ENCODE results near the gene GABRP. TPM values are rescaled to one million over a fixed set of nuclear protein-coding genes. Genes with fewer than 3 reads are reported as not detected.

Gene GABRP
- total and polyA plus RNA-seq, 3 experiments from 2014 or later = not detected

- H3K27me3 ChIP-seq (ENCODE audit: insufficient read depth, low read length, poor library complexity, severe bottlenecking) = no peaks in the 10 kb centered on the region
- POLR2A ChIA-PET = no interaction called here
- H3K36me3 ChIP-seq (ENCODE audit: insufficient read depth, low read length) = no peaks in the 10 kb centered on the region
- H3K27me3 Mint-ChIP-seq = peaks cover 24 to 29% of the 10 kb centered on the region in 2 donors
- peaks cover 2 to 5% (median 4%) of the 10 kb centered on the region in 3 donors for H3K4me1 Mint-ChIP-seq
- no peak overlapping the region for H3K4me3 Mint-ChIP-seq
- no peaks in the 10 kb centered on the region for H3K4me1 ChIP-seq (ENCODE audit: insufficient read depth, low read length)
- CTCF ChIA-PET = no interaction called here
- no peak overlapping the region for H3K27ac Mint-ChIP-seq
- peaks cover 2 to 6% (median 5%) of the 10 kb centered on the region in 3 donors for H3K36me3 Mint-ChIP-seq
- H3K9me3 ChIP-seq (ENCODE audit: low read length) = no peaks in the 10 kb centered on the region
- H3K4me3 ChIP-seq (ENCODE audit: low read length) = no peak overlapping the region
- H3K9me3 Mint-ChIP-seq = peaks cover 17 to 37% (median 35%) of the 10 kb centered on the region in 5 donors
- no peak for DNase-seq
- no peak overlapping the region for H3K27ac ChIP-seq (ENCODE audit: low read depth, low read length)
Observed at GRCh38 chr5:170863646-170864045, 80.1 kb downstream of the GABRP start.

Other genes with a start within 250 kb of the GABRP start
- gene RANBP17, start 78.3 kb downstream of the GABRP start, total RNA-seq = not detected
- not detected for gene RANBP17, start 78.3 kb downstream of the GABRP start, polyA plus RNA-seq